DND-41 (cell line): ENCODE results near the gene DDX1.

ENCODE experiments used
- ATAC-seq: fragments of 200-7000 bp; cut with Tn5 transposase; 3 replicates; pipeline ENCODE4 v1.9.1; 2021; ENCODE audit warnings: low read depth; ENCODE audit not compliant: insufficient read depth
- DNase-seq: peaks from one replicate; pipeline ENCODE4 v3.0.0-alpha.2; 2020
- H2AFZ ChIP-seq: 2 replicates; pipeline ENCODE4 v1.6.0; 2012; ENCODE audit warnings: low read depth, low read length
- H3K27ac ChIP-seq: 2 replicates; pipeline ENCODE4 v1.5.1; 2012; ENCODE audit warnings: low read length, inconsistent platforms
- H3K27me3 ChIP-seq: fragments of 200-600 bp; sonication (generic); 2 replicates; pipeline ENCODE4 v1.6.0; 2012; ENCODE audit warnings: low read length, mild to moderate bottlenecking, inconsistent platforms; ENCODE audit not compliant: insufficient read depth, poor library complexity
- H3K36me3 ChIP-seq: 2 replicates; pipeline ENCODE4 v1.5.1; 2012; ENCODE audit warnings: low read length, inconsistent platforms; ENCODE audit not compliant: insufficient read depth
- H3K4me1 ChIP-seq: 2 replicates; pipeline ENCODE4 v1.5.1; 2012; ENCODE audit warnings: mild to moderate bottlenecking, low read length; ENCODE audit not compliant: insufficient read depth
- H3K4me2 ChIP-seq: 2 replicates; pipeline ENCODE4 v1.6.0; 2012; ENCODE audit warnings: mild to moderate bottlenecking, moderate library complexity, low read length, inconsistent platforms; ENCODE audit not compliant: insufficient read depth
- H3K4me3 ChIP-seq, 2 experiments: fragments of 200-600 bp in 1 of 2; shearing (Covaris generic) in 1 of 2; 2 replicates each; pipeline ENCODE4 v1.5.1; 2012 to 2016; ENCODE audit warnings: inconsistent platforms in 2 of 2, low read length in 2 of 2, mild to moderate bottlenecking in 2 of 2, low read depth in 1 of 2, moderate library complexity in 1 of 2
- H3K79me2 ChIP-seq: 2 replicates; pipeline ENCODE4 v1.6.0; 2012; ENCODE audit warnings: low read length, inconsistent platforms; ENCODE audit not compliant: insufficient read depth
- H3K9ac ChIP-seq: 2 replicates; pipeline ENCODE4 v1.6.0; 2012; ENCODE audit warnings: low read depth, mild to moderate bottlenecking, inconsistent platforms, low read length, moderate library complexity
- H3K9me3 ChIP-seq: 2 replicates; pipeline ENCODE4 v1.5.1; 2012; ENCODE audit warnings: low read length, moderate library complexity, mild to moderate bottlenecking, inconsistent platforms; ENCODE audit not compliant: insufficient read depth, severe bottlenecking
- H4K20me1 ChIP-seq: 2 replicates; pipeline ENCODE4 v1.6.0; 2012; ENCODE audit warnings: low read length; ENCODE audit not compliant: insufficient read depth
- CTCF ChIP-seq: IDR thresholded peaks from 2 replicates; pipeline ENCODE4 v1.5.1; 2012; ENCODE audit warnings: borderline replicate concordance, low read length, moderate library complexity, mild to moderate bottlenecking; ENCODE audit not compliant: poor library complexity, severe bottlenecking; ENCODE audit errors: extremely low read depth
- EZH2 ChIP-seq: IDR thresholded peaks from 3 replicates; pipeline ENCODE4 v1.6.1; 2012; ENCODE audit warnings: borderline replicate concordance, low read depth, mild to moderate bottlenecking, moderate library complexity, low read length, inconsistent platforms; ENCODE audit not compliant: severe bottlenecking

Gene DDX1

GRCh38 chr2:15642815-15643500 is 51.3 kb downstream of the DDX1 start:
- H3K9me3 ChIP-seq, result no peaks in the 10 kb centered on the region
- H3K79me2 ChIP-seq, result no peaks in the 10 kb centered on the region
- H3K27me3 ChIP-seq, result no peaks in the 10 kb centered on the region
- H3K36me3 ChIP-seq, result no peaks in the 10 kb centered on the region; the same call in 1 of the 2 replicates
- TF ChIP-seq CTCF (no peak), EZH2 (no peak)
- H3K4me3 ChIP-seq, result no peak overlapping the region
- no peaks in the 10 kb centered on the region for H4K20me1 ChIP-seq
- H3K27ac ChIP-seq, result no peak overlapping the region
- H3K4me2 ChIP-seq, result no peak overlapping the region
- no peak for ATAC-seq
- no peak overlapping the region for H2AFZ ChIP-seq
- no peak for DNase-seq
- H3K4me1 ChIP-seq, result no peaks in the 10 kb centered on the region
- no peak overlapping the region for H3K9ac ChIP-seq

GRCh38 chr2:15643791-15644585 is 52.3 kb downstream of the DDX1 start:
- H4K20me1 ChIP-seq, result no peaks in the 10 kb centered on the region
- H3K27me3 ChIP-seq, result no peaks in the 10 kb centered on the region
- no peaks in the 10 kb centered on the region for H3K9me3 ChIP-seq
- no peak overlapping the region for H3K27ac ChIP-seq
- H3K9ac ChIP-seq, result no peak overlapping the region
- no peak overlapping the region for H2AFZ ChIP-seq
- no peaks in the 10 kb centered on the region for H3K79me2 ChIP-seq
- H3K4me2 ChIP-seq, result no peak overlapping the region
- H3K36me3 ChIP-seq, result no peaks in the 10 kb centered on the region
- H3K4me3 ChIP-seq, result no peak overlapping the region
- TF ChIP-seq EZH2 (no peak), CTCF (no peak)
- ATAC-seq (no peak), DNase-seq (no peak)
- no peaks in the 10 kb centered on the region for H3K4me1 ChIP-seq

- no peaks in the 10 kb centered on the region for H3K9me3 ChIP-seq
- H3K4me1 ChIP-seq, result no peaks in the 10 kb centered on the region
- no peak overlapping the region for H2AFZ ChIP-seq
- no peak overlapping the region for H3K4me3 ChIP-seq
- no peak for TF ChIP-seq CTCF
- no peak for TF ChIP-seq EZH2
- no peak overlapping the region for H3K27ac ChIP-seq
- H4K20me1 ChIP-seq, result no peaks in the 10 kb centered on the region
- H3K9ac ChIP-seq, result no peak overlapping the region
- DNase-seq (no peak), ATAC-seq (no peak)
- no peak overlapping the region for H3K4me2 ChIP-seq
- no peaks in the 10 kb centered on the region for H3K79me2 ChIP-seq
- no peaks in the 10 kb centered on the region for H3K36me3 ChIP-seq
- no peaks in the 10 kb centered on the region for H3K27me3 ChIP-seq
Measured at GRCh38 chr2:15645300-15645699, 53.6 kb downstream of the DDX1 start.
